Measurements from ENCODE around the gene SPRR4.

The SPRR4 gene

GRCh38 chr1:152957561-152957960, 12.9 kb upstream of the SPRR4 start:
- no peak for TF ChIP-seq POLR2A (IDR thresholded peaks at IDR 0.05; ENCODE audit: low read length)
- TF ChIP-seq GATA1 (IDR thresholded peaks at IDR 0.05; ENCODE audit: low read depth, low read length) = no peak
- no peak for DNase-seq

- no peak for DNase-seq
- TF ChIP-seq GATA1 (IDR thresholded peaks at IDR 0.05; ENCODE audit: low read depth, low read length) (no peak), POLR2A (IDR thresholded peaks at IDR 0.05; ENCODE audit: low read length) (no peak)
Measured at GRCh38 chr1:152959273-152959672, 11.2 kb upstream of the SPRR4 start.

- no peak for TF ChIP-seq GATA1 (IDR thresholded peaks at IDR 0.05; ENCODE audit: low read depth, low read length)
- no peak for TF ChIP-seq POLR2A (IDR thresholded peaks at IDR 0.05; ENCODE audit: low read length)
- no peak for DNase-seq
Measured at GRCh38 chr1:152959801-152960451, 10.5 kb upstream of the SPRR4 start.

- DNase-seq = peak; percentile 3 to 10
- TF ChIP-seq GATA1 (IDR thresholded peaks at IDR 0.05; ENCODE audit: low read depth, low read length) (no peak), POLR2A (IDR thresholded peaks at IDR 0.05; ENCODE audit: low read length) (no peak)
Measured at GRCh38 chr1:152960452-152961044, 9.9 kb upstream of the SPRR4 start.

- no peak for DNase-seq
- TF ChIP-seq GATA1 (IDR thresholded peaks at IDR 0.05; ENCODE audit: low read depth, low read length) = no peak
- no peak for TF ChIP-seq POLR2A (IDR thresholded peaks at IDR 0.05; ENCODE audit: low read length)
Measured at GRCh38 chr1:152961226-152961891, 9.1 kb upstream of the SPRR4 start.

- no peak for DNase-seq
- TF ChIP-seq POLR2A (IDR thresholded peaks at IDR 0.05; ENCODE audit: low read length) = no peak
- TF ChIP-seq GATA1 (IDR thresholded peaks at IDR 0.05; ENCODE audit: low read depth, low read length) = no peak
Measured at GRCh38 chr1:152962876-152963415, 7.5 kb upstream of the SPRR4 start.

GRCh38 chr1:152964536-152964935, 5.9 kb upstream of the SPRR4 start:
- no peak for DNase-seq
- TF ChIP-seq GATA1 (IDR thresholded peaks at IDR 0.05; ENCODE audit: low read depth, low read length) (no peak), POLR2A (IDR thresholded peaks at IDR 0.05; ENCODE audit: low read length) (no peak)

- no peak for TF ChIP-seq GATA1 (IDR thresholded peaks at IDR 0.05; ENCODE audit: low read depth, low read length)
- TF ChIP-seq POLR2A (IDR thresholded peaks at IDR 0.05; ENCODE audit: low read length) = no peak
- no peak for DNase-seq
Measured at GRCh38 chr1:152965853-152966252, 4.6 kb upstream of the SPRR4 start.

- TF ChIP-seq POLR2A (IDR thresholded peaks at IDR 0.05; ENCODE audit: low read length) (no peak), GATA1 (IDR thresholded peaks at IDR 0.05; ENCODE audit: low read depth, low read length) (no peak)
Measured at GRCh38 chr1:152967201-152967600, 3.2 kb upstream of the SPRR4 start.

GRCh38 chr1:152968248-152968647, 2.2 kb upstream of the SPRR4 start:
- TF ChIP-seq POLR2A (IDR thresholded peaks at IDR 0.05; ENCODE audit: low read length) = no peak
- TF ChIP-seq GATA1 (IDR thresholded peaks at IDR 0.05; ENCODE audit: low read depth, low read length) = no peak
- no peak for DNase-seq

More at GRCh38 chr1:152967201-152967600, 3.2 kb upstream of the SPRR4 start:
- no peak for DNase-seq

- no peak for TF ChIP-seq POLR2A (IDR thresholded peaks at IDR 0.05; ENCODE audit: low read length)
- no peak for TF ChIP-seq GATA1 (IDR thresholded peaks at IDR 0.05; ENCODE audit: low read depth, low read length)
Measured at GRCh38 chr1:152969036-152969435, 1.4 kb upstream of the SPRR4 start.

GRCh38 chr1:152972196-152972886, 1.9 kb downstream of the SPRR4 start:
- DNase-seq = no peak
- TF ChIP-seq GATA1 (IDR thresholded peaks at IDR 0.05; ENCODE audit: low read depth, low read length) (no peak), POLR2A (IDR thresholded peaks at IDR 0.05; ENCODE audit: low read length) (no peak)

More at GRCh38 chr1:152969036-152969435, 1.4 kb upstream of the SPRR4 start:
- DNase-seq = no peak

- DNase-seq = no peak
- TF ChIP-seq GATA1 (IDR thresholded peaks at IDR 0.05; ENCODE audit: low read depth, low read length) (no peak), POLR2A (IDR thresholded peaks at IDR 0.05; ENCODE audit: low read length) (no peak)
Measured at GRCh38 chr1:152976688-152977087, 6.2 kb downstream of the SPRR4 start.

- no peak for TF ChIP-seq POLR2A (IDR thresholded peaks at IDR 0.05; ENCODE audit: low read length)
- no peak for TF ChIP-seq GATA1 (IDR thresholded peaks at IDR 0.05; ENCODE audit: low read depth, low read length)
- no peak for DNase-seq
Measured at GRCh38 chr1:152977614-152978013, 7.2 kb downstream of the SPRR4 start.
